ENCODE data around the gene CYP2S1. TPM values are rescaled to one million over a fixed set of nuclear protein-coding genes. Genes with fewer than 3 reads are reported as not detected.
"Not testable (repeated sequence)": the region's sequence is repeated elsewhere in the genome, so short reads cannot be mapped to it uniquely, and the experiment has no call there.

The CYP2S1 gene
- total and polyA plus RNA-seq, 2 donors: 0.99 to 4.3 TPM

GRCh38 chr19:41222240-41222639, 29.2 kb downstream of the CYP2S1 start:
- H3K36me3 ChIP-seq (ENCODE audit: control insufficient read depth in 2 of 2, insufficient read depth in 2 of 2, low read length in 1 of 2): no peaks in the 10 kb centered on the region
- no peak overlapping the region for H3K27ac ChIP-seq (ENCODE audit: low read depth in 1 of 2, low read length in 1 of 2)
- no peaks in the 10 kb centered on the region for H3K9me3 ChIP-seq (ENCODE audit: control insufficient read depth in 2 of 2, insufficient read depth in 1 of 2, low read length in 1 of 2)
- no peak for DNase-seq (ENCODE audit: low read depth in 6 of 9, low spot score in 9 of 9)
- no peak overlapping the region for H3K4me3 ChIP-seq (ENCODE audit: low read length in 2 of 2)
- H3K4me1 ChIP-seq (ENCODE audit: control insufficient read depth in 2 of 2, insufficient read depth in 2 of 2, low read length in 2 of 2): peaks cover 2 to 6% of the 10 kb centered on the region in 2 donors
- H3K27me3 ChIP-seq (ENCODE audit: control insufficient read depth in 2 of 2, insufficient read depth in 1 of 2, low read length in 1 of 2): peaks cover 20 to 83% of the 10 kb centered on the region in 2 donors
- 93% methylated on average over 10 of the region's 10 CpGs for WGBS

- H3K9me3 ChIP-seq (ENCODE audit: control insufficient read depth in 2 of 2, insufficient read depth in 1 of 2, low read length in 1 of 2): no peaks in the 10 kb centered on the region
- H3K36me3 ChIP-seq (ENCODE audit: control insufficient read depth in 2 of 2, insufficient read depth in 2 of 2, low read length in 1 of 2): no peaks in the 10 kb centered on the region
- no peak overlapping the region for H3K4me3 ChIP-seq (ENCODE audit: low read length in 2 of 2)
- H3K4me1 ChIP-seq (ENCODE audit: control insufficient read depth in 2 of 2, insufficient read depth in 2 of 2, low read length in 2 of 2): peaks cover 2 to 8% of the 10 kb centered on the region in 2 donors
- no peak overlapping the region for H3K27ac ChIP-seq (ENCODE audit: low read depth in 1 of 2, low read length in 1 of 2)
- H3K27me3 ChIP-seq (ENCODE audit: control insufficient read depth in 2 of 2, insufficient read depth in 1 of 2, low read length in 1 of 2): peaks cover 20 to 74% of the 10 kb centered on the region in 2 donors
- DNase-seq (ENCODE audit: low read depth in 6 of 9, low spot score in 9 of 9): no peak
- 81% methylated on average over 8 of the region's 8 CpGs for WGBS
Observed at GRCh38 chr19:41223431-41224234, 30.6 kb downstream of the CYP2S1 start.

GRCh38 chr19:41224632-41225031, 31.6 kb downstream of the CYP2S1 start:
- WGBS: 96% methylated on average over 7 of the region's 7 CpGs
- Histone ChIP-seq H3K36me3 (ENCODE audit: control insufficient read depth in 2 of 2, insufficient read depth in 2 of 2, low read length in 1 of 2) (no peaks in the 10 kb centered on the region), H3K4me1 (ENCODE audit: control insufficient read depth in 2 of 2, insufficient read depth in 2 of 2, low read length in 2 of 2) (peaks cover 2 to 8% of the 10 kb centered on the region in 2 donors), H3K27ac (ENCODE audit: low read depth in 1 of 2, low read length in 1 of 2) (no peak overlapping the region), H3K4me3 (ENCODE audit: low read length in 2 of 2) (no peak overlapping the region), H3K9me3 (ENCODE audit: control insufficient read depth in 2 of 2, insufficient read depth in 1 of 2, low read length in 1 of 2) (no peaks in the 10 kb centered on the region), H3K27me3 (ENCODE audit: control insufficient read depth in 2 of 2, insufficient read depth in 1 of 2, low read length in 1 of 2) (peaks cover 15 to 64% of the 10 kb centered on the region in 2 donors)
- no peak for DNase-seq (ENCODE audit: low read depth in 6 of 9, low spot score in 9 of 9)

GRCh38 chr19:41225238-41226052, 32.4 kb downstream of the CYP2S1 start:
- H3K9me3 ChIP-seq (ENCODE audit: control insufficient read depth in 2 of 2, insufficient read depth in 1 of 2, low read length in 1 of 2): no peaks in the 10 kb centered on the region
- no peak overlapping the region for H3K4me3 ChIP-seq (ENCODE audit: low read length in 2 of 2)
- peak in 1 of 9 donors; percentile 19 for DNase-seq (ENCODE audit: low read depth in 6 of 9, low spot score in 9 of 9)
- no peaks in the 10 kb centered on the region for H3K36me3 ChIP-seq (ENCODE audit: control insufficient read depth in 2 of 2, insufficient read depth in 2 of 2, low read length in 1 of 2)
- peaks cover 2 to 8% of the 10 kb centered on the region in 2 donors for H3K4me1 ChIP-seq (ENCODE audit: control insufficient read depth in 2 of 2, insufficient read depth in 2 of 2, low read length in 2 of 2)
- WGBS: 72% methylated on average over 29 of the region's 29 CpGs
- peak overlapping the region; percentile 46 to 47 for H3K27ac ChIP-seq (ENCODE audit: low read depth in 1 of 2, low read length in 1 of 2)
- H3K27me3 ChIP-seq (ENCODE audit: control insufficient read depth in 2 of 2, insufficient read depth in 1 of 2, low read length in 1 of 2): peaks cover 15 to 55% of the 10 kb centered on the region in 2 donors

- Histone ChIP-seq H3K4me3 (ENCODE audit: low read length in 2 of 2) (peak overlapping the region; percentile 20 to 28), H3K27me3 (ENCODE audit: control insufficient read depth in 2 of 2, insufficient read depth in 1 of 2, low read length in 1 of 2) (peaks cover 15 to 47% of the 10 kb centered on the region in 2 donors), H3K36me3 (ENCODE audit: control insufficient read depth in 2 of 2, insufficient read depth in 2 of 2, low read length in 1 of 2) (no peaks in the 10 kb centered on the region), H3K4me1 (ENCODE audit: control insufficient read depth in 2 of 2, insufficient read depth in 2 of 2, low read length in 2 of 2) (peaks cover 2 to 8% of the 10 kb centered on the region in 2 donors), H3K27ac (ENCODE audit: low read depth in 1 of 2, low read length in 1 of 2) (peak overlapping the region; percentile 46 to 47), H3K9me3 (ENCODE audit: control insufficient read depth in 2 of 2, insufficient read depth in 1 of 2, low read length in 1 of 2) (no peaks in the 10 kb centered on the region)
- WGBS: 5% methylated on average over 67 of the region's 67 CpGs
- DNase-seq (ENCODE audit: low read depth in 6 of 9, low spot score in 9 of 9): peak in 2 of 9 donors; percentile 30 to 33
Observed at GRCh38 chr19:41226053-41226873, 33.2 kb downstream of the CYP2S1 start.

- no peak overlapping the region for H3K27ac ChIP-seq (ENCODE audit: low read depth in 1 of 2, low read length in 1 of 2)
- H3K9me3 ChIP-seq (ENCODE audit: control insufficient read depth in 2 of 2, insufficient read depth in 1 of 2, low read length in 1 of 2): no peaks in the 10 kb centered on the region
- peak overlapping the region in 1 of 2 donors; percentile 20 for H3K4me3 ChIP-seq (ENCODE audit: low read length in 2 of 2)
- no peaks in the 10 kb centered on the region for H3K36me3 ChIP-seq (ENCODE audit: control insufficient read depth in 2 of 2, insufficient read depth in 2 of 2, low read length in 1 of 2)
- H3K27me3 ChIP-seq (ENCODE audit: control insufficient read depth in 2 of 2, insufficient read depth in 1 of 2, low read length in 1 of 2): peaks cover 15 to 41% of the 10 kb centered on the region in 2 donors
- WGBS: 69% methylated on average over 9 of the region's 9 CpGs
- H3K4me1 ChIP-seq (ENCODE audit: control insufficient read depth in 2 of 2, insufficient read depth in 2 of 2, low read length in 2 of 2): peaks cover 2 to 8% of the 10 kb centered on the region in 2 donors
- no peak for DNase-seq (ENCODE audit: low read depth in 6 of 9, low spot score in 9 of 9)
Observed at GRCh38 chr19:41226874-41227390, 33.9 kb downstream of the CYP2S1 start.

- Histone ChIP-seq H3K27ac (ENCODE audit: low read depth in 1 of 2, low read length in 1 of 2) (no peak overlapping the region), H3K4me1 (ENCODE audit: control insufficient read depth in 2 of 2, insufficient read depth in 2 of 2, low read length in 2 of 2) (peaks cover 2 to 8% of the 10 kb centered on the region in 2 donors)
- 84% methylated on average over 3 of the region's 3 CpGs for WGBS
Observed at GRCh38 chr19:41228486-41228885, 35.5 kb downstream of the CYP2S1 start.

GRCh38 chr19:41229338-41229737, 36.3 kb downstream of the CYP2S1 start:
- DNase-seq (ENCODE audit: low read depth in 6 of 9, low spot score in 9 of 9): not testable (repeated sequence)
- peaks cover 15 to 30% of the 10 kb centered on the region in 2 donors for H3K27me3 ChIP-seq (ENCODE audit: control insufficient read depth in 2 of 2, insufficient read depth in 1 of 2, low read length in 1 of 2)
- 93% methylated on average over 5 of the region's 5 CpGs for WGBS

More at GRCh38 chr19:41228486-41228885, 35.5 kb downstream of the CYP2S1 start:
- Histone ChIP-seq H3K9me3 (ENCODE audit: control insufficient read depth in 2 of 2, insufficient read depth in 1 of 2, low read length in 1 of 2) (no peaks in the 10 kb centered on the region), H3K27me3 (ENCODE audit: control insufficient read depth in 2 of 2, insufficient read depth in 1 of 2, low read length in 1 of 2) (peaks cover 15 to 35% of the 10 kb centered on the region in 2 donors), H3K36me3 (ENCODE audit: control insufficient read depth in 2 of 2, insufficient read depth in 2 of 2, low read length in 1 of 2) (no peaks in the 10 kb centered on the region), H3K4me3 (ENCODE audit: low read length in 2 of 2) (no peak overlapping the region)
- DNase-seq (ENCODE audit: low read depth in 6 of 9, low spot score in 9 of 9): no peak

More at GRCh38 chr19:41229338-41229737, 36.3 kb downstream of the CYP2S1 start:
- not testable (repeated sequence) for H3K4me1 ChIP-seq (ENCODE audit: control insufficient read depth in 2 of 2, insufficient read depth in 2 of 2, low read length in 2 of 2); H3K4me3 ChIP-seq (ENCODE audit: low read length in 2 of 2); H3K36me3 ChIP-seq (ENCODE audit: control insufficient read depth in 2 of 2, insufficient read depth in 2 of 2, low read length in 1 of 2); H3K27ac ChIP-seq (ENCODE audit: low read depth in 1 of 2, low read length in 1 of 2); H3K9me3 ChIP-seq (ENCODE audit: control insufficient read depth in 2 of 2, insufficient read depth in 1 of 2, low read length in 1 of 2)
